Fibroblast of villous mesenchyme (primary cell): ENCODE measurements around the gene EML6. TPM values are rescaled to one million over a fixed set of nuclear protein-coding genes. Genes with fewer than 3 reads are reported as not detected.

ENCODE experiments used
- DNase-seq: peaks from one replicate; pipeline ENCODE4 v3.0.0-alpha.2; 2010; ENCODE audit warnings: low read depth
- H3K4me3 ChIP-seq: 2 replicates; pipeline ENCODE4 v1.5.1; 2011; ENCODE audit warnings: low read depth, mild to moderate bottlenecking, low read length
- total RNA-seq: library from RNA; depleted of rRNA; stranded (reverse); fragments of >200 nt; gene quantifications from 2 replicates; pipeline ENCODE4 v1.2.3, GENCODE V29; 2012
- TF ChIP-seq, protein P1 (sequence below): IDR thresholded peaks from 2 replicates; pipeline ENCODE4 v1.5.1; 2012; ENCODE audit warnings: low read depth, mild to moderate bottlenecking, low read length; ENCODE audit not compliant: insufficient read depth

Gene EML6
- total RNA-seq, 1 donor, result 1.3 TPM

DNA sequence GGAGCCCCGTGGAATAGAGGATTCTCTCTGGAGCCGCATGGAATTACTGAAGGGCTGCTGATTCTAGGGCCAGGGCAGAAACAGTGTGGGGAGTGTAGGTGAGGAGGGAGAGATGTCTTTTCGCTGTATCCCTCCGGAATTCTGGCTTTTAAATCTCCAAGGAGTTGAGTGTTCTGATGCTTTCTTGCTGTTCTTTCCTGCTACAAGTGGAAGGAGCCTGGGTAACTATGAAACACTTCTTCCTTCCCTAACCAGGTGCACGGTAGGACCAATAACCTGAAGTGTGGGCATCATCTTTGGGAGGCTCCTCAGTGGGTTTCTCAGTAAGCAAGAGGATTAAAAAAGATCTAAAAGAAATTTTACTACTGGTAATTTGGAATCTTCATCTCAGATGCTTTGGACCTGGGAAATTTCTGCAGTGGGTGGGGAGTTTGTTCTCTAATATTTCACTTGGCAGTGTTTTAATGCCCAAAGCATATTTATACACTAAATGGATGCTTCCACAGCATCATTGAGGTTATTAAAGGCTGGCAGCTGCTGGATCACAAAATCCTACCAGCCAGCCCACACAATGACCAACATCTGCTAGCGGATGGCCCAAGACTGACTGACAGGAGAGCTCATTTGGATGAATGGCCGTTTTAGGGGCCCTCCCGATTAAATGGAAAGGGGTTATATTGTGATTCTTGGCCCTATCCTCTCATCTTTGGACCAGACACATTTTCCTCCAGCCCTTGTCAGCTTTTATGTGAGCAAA is 2.1 kb downstream of the EML6 start:
- peak overlapping the region; percentile 81 for H3K4me3 ChIP-seq
- TF ChIP-seq, protein P1, sequence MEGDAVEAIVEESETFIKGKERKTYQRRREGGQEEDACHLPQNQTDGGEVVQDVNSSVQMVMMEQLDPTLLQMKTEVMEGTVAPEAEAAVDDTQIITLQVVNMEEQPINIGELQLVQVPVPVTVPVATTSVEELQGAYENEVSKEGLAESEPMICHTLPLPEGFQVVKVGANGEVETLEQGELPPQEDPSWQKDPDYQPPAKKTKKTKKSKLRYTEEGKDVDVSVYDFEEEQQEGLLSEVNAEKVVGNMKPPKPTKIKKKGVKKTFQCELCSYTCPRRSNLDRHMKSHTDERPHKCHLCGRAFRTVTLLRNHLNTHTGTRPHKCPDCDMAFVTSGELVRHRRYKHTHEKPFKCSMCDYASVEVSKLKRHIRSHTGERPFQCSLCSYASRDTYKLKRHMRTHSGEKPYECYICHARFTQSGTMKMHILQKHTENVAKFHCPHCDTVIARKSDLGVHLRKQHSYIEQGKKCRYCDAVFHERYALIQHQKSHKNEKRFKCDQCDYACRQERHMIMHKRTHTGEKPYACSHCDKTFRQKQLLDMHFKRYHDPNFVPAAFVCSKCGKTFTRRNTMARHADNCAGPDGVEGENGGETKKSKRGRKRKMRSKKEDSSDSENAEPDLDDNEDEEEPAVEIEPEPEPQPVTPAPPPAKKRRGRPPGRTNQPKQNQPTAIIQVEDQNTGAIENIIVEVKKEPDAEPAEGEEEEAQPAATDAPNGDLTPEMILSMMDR, result no peak
- DNase-seq, result no peak

DNA sequence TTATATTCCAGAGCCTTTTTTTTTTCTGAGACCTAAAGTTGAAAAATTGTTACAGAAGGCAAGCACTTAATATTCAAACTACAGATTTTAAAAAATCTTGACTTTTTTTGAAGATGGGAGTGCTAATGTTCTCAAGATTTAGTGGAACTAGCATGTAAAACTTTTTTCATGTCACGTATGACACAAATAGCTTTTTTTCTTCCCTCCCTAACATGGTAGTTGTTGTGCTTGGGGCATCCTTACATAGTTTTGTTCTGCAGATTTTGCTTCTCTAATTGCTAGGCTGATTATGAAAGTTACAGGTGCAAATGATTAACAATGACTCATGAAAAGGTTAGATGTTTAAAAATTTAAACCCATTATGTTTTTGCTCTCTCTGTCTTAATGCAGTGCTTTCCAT is 3.0 kb downstream of the EML6 start:
- no peak overlapping the region for H3K4me3 ChIP-seq
- TF ChIP-seq, protein P1, result no peak
- DNase-seq, result no peak

DNA sequence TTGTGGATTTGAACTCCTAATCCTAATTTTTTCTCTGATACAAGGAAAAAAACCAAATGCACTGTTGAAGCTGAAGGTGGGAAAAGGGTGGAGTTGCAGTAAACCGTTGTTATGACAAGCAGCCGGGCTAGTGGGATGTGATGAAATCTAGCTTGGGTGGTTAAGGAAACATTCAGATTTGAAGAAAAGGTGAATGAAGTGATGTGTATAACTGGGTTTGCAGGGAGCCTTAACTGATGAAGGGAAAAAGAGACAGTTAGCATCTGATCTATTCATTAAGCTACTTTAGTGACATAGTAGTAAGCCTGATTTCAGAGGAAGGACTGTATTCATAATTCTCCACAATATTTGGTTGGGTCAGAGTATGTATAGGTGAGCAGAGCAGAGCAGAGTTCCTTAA is 3.5 kb downstream of the EML6 start:
- no peak overlapping the region for H3K4me3 ChIP-seq
- peak; percentile 12 for DNase-seq
- TF ChIP-seq, protein P1, result no peak

DNA sequence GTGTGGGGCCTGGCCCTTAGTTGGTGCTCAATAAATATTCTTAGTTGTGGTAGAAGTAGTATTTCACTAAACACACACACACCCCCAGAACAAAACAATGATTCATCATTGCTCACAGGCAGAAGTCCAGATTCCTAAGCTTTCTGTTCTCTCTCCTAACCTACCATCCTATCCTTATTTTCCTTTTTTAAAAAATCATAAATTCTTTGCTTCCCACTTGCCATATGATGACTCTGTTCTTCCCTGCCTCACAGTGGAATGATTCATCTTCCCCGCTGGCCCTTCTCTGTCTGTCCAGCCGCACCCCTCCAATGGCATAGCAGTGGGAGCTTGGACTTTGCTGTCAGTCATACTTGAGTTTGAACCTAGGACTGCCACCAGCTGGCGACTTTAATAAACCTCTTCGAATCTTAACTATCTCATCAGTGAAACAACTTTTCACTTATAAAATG is 5.2 kb downstream of the EML6 start:
- TF ChIP-seq, protein P1, result no peak
- H3K4me3 ChIP-seq, result no peak overlapping the region
- peak; percentile 69 for DNase-seq

DNA sequence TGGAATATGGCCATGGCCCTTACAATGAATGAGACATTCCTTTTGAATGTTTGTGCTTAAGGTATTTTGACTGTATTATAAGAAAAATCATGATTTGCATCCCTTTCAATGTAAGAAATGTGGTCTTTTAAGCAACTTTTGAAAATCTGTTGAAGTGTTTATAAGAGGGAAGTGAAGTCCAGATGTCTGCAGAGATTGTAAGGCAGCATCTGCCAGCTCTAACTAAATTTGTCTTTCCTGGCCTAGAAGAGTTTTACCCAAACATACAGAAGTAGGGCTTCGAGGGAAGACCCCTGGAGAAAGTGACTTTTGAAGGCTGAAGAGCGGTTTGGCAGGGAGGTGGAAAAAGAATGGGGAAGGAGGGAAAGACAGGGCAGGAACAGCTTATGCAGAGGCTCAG is 12.2 kb downstream of the EML6 start:
- DNase-seq, result no peak
- no peak overlapping the region for H3K4me3 ChIP-seq
- TF ChIP-seq, protein P1, result no peak

DNA sequence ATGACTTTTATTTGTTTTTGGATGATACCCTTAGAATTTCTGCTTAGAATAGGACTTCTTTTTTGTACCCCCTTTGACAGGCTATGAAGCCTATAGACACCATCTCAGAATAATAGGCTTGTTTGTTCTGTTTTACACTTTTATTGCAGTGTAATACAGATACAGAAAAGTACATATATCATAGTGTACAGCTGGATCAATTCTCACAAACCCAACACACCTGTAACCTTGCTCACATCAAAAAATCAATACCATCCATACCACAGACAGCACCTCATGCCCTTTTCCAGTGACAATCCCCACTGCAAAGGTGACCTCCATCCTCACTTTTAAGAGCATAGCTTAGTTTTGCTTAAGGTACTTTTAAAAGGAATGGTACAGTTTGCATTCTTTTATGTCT is 14.8 kb downstream of the EML6 start:
- no peak for DNase-seq
- TF ChIP-seq, protein P1, result no peak
- no peak overlapping the region for H3K4me3 ChIP-seq

DNA sequence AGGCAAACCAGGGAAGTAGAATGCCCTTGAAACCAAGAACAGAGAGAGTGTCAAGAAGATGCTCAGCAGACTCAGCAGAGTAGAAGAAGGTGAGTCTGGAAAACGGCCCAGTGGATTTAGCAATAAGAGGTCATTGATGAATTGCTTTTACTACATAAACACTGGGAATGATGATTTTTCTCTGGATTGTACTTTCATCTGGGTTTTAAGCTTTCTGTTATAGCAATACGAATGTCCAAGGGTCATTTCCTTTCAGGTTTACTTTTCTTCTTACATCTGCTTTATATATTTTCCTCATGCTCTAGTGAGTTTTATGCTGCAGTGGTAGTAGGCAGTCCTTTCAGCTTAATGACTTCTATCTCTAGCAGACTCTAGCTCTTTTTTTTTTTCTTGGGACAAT is 16.9 kb downstream of the EML6 start:
- no peak for DNase-seq
- TF ChIP-seq, protein P1, result no peak
- no peak overlapping the region for H3K4me3 ChIP-seq
